NCI-H128 (cell line): ENCODE results near the gene C3orf52.
A peak's percentile ranks its signal among the peaks of the same experiment; 100 is the strongest.

Experiments
- DNase-seq: peaks from one replicate; lab custom pipeline; 2025; ENCODE audit not compliant: unreplicated experiment; lab: John Stamatoyannopoulos, UW

C3orf52 gene

DNA sequence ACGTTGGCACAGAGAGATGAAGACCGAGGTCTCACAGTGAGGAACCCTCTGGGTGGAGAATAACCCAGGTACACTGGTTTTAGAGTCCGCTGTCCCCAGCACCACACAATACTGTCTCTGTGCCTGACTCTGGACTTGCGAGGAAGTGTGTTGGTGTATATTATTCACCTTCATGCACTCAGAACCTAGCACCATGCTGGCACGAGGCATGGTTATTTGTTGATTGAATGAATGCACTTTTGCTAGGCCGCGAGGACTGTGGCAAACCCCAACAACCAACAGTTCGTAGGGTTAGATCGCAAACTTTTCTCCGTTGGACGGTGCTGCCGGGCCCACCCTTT lies 484 bp upstream of the C3orf52 start:
- no peak for DNase-seq

DNA sequence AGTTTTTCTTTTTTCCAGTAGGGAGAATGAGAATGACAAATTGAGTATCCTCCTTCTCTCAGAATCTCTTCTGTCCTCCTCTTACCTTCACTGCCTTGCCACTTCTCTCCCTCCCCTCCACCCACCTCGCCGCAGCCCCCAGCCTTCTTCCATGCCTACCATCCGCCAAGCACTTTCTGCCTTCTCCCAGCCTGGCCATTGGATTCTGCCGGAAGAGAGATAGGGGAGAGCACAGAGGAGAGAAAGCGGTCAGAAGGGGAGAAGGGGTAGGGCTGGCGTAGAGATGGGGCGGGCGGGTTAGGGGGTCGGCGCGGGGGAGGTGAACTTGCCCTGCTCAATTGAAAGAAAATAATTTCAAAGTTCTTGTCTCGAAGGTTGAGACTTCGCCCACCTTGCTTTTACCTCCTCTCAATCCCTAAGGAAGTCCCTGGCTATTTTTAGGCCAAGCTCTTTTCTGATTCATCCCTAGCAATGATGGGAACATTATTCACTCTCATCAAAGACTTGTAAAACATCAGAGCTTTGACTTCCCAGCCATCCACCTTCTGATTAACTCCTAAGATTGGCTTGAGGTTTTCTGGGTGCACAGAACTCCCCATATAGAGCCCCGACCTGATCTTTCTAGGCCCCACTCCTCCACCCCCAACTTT lies 811 bp downstream of the C3orf52 start:
- DNase-seq: no peak

GRCh38 chr3:112087746-112088145 lies 1.6 kb downstream of the C3orf52 start:
- no peak for DNase-seq

GRCh38 chr3:112088944-112089343 lies 2.8 kb downstream of the C3orf52 start:
- DNase-seq: no peak

DNA sequence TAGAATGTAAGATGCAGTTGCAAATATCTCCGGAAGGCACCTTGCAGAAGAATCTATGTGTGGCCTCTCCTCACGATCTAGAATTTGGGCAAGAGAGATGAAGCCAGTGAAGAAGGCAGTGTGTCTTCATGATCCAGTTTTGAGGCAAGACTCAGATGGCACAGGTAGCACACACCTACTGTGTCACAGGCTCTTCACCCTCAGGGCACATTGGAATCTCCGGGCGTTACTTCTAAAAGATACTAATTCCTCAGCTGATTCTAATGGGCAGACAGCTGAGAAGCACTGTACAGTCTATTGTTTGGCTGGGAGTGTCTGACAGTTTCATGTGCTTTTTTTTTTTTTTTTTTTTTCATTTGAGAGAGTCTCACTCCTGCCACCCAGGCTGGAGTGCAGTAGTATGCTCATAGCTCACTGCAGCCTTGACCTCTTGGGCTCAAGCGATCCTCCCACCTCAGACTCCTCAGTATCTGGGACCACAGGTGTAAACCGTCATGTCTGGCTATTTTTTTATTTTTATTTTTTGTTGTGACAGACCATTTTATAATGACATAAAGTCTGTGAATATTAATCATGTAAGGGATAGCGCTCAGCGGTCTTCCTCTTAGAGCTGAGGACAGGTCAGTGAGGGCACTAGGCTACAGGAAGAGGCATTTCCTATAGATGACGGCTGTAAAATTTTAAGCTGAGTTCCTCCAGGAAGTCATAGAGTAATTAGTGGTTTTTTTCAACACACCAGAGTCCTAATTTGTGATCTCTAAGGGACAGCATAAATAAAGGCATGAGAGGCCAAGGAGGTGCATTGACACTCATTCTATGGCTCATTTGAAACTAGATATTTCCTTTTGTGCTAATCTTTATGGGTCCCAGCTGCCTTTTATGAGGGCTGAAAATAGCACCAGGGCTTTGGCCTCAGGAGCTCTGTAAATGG lies 4.0 kb downstream of the C3orf52 start:
- DNase-seq: no peak

DNA sequence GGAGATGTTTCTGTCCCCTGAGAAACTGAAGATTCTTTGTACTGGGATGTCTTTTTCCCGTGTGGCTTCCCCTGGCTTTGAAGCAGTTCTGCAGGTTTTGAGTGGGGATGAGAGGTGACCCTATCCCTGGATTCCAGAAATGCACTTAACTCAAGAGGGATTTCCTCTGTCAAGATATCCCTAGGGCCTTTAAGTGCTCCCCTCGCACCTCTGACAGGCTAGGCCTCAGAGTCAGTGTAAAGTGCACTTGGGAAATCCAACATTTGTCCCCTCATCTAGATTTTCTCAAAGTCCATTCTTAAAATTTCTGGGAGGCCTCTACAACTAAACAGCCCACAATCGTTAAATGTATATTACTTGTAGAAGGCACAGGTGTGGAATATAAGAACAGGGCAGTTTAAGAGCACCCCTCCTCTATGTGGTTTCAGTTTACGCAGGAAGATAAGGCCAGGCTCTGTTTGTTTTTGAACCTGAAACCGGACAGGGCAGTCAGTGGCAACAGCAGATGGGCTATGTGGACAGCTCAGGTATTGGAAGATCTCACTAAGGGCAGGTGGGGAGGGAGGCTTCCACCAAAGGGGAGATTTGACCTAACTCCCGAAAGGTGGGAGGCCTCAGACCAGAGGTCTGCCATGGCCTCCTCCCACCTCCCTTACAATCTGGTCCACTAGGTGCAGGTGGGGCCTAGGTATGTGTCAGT lies 4.8 kb downstream of the C3orf52 start:
- DNase-seq: no peak

DNA sequence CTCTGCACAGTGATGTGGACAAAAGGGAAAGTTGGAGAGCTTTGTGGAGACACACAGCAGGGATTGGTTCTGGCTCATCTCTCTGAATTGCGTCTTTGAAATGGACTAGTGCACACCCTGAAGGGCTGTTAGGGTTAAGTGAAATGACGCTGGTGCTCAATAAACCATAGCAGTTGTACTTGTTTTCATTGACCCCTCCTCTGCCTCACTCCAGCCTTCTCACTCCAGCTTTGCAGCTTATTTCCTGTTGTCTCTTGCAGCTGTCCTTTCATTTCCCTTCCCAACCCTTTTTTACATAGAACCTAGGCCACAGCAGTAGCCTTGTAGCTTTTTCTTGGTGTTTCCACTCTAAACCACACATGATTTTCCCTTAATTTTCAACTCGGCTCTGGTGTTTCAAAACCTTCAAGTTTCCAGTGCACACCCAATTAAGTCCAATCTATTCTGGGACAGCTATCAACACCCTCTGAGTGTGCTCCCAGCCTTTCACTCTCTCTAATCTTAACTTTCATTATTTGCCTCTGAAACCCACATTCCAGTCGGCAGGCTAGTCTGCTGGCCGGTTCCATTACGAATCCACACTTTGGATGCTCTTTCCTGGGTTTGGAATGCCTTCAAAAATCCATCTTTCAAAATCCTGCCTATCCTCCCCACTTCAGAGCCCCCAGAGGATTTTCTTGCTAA lies 6.4 kb downstream of the C3orf52 start:
- DNase-seq: no peak

DNA sequence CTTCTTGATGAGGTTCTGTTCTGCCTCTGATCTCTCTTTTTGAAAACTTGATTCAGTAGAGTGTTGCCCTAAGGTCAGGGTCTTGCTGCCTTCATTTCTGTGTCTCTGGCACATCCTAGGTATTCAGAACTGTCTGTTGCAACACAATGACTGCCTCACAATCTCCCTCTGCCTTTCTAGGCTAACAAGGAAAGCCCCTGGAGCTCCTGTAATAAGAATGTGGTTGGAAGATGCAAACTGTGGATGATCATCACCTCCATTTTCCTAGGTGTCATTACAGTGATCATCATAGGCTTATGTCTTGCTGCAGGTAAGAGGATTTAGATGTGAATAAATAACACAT lies 7.0 kb downstream of the C3orf52 start:
- no peak for DNase-seq

DNA sequence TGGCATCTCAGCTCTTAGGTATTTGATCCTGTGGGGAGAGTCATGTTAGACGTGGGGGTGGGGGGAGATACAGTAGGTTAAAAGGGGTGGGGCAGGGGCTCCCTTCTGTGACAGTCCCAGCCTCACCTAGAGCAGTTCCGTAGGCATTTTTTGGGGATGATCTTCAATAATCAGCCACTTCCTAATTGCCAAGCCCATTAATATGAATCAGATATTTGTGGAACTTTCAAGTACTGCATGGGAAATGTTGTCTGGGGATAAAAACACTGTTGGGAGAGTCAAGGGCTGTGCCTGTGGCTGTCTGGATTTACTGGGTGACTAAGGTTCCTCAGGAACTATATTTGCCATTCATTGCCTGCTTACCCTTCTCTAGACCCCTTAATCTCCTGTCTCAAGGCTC lies 9.5 kb downstream of the C3orf52 start:
- DNase-seq: no peak

DNA sequence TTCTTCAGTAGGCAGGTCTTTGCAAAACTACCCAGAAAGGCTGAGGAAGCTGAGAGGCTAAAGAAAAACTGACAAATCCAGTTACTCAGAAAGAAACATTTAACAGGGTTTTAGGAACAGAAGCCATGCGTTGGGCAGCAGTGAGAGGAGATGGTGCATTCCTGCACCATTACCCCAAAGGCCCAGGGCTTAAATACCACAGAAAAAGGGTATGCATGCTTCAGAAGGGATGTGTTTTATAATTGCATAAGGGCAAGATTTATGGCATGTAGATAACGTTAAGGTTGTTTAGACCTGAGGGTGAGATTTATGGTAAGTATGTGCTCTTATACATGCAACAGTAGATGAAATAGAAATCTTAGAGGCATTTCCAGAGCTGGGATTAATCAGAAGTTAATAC lies 10.0 kb downstream of the C3orf52 start:
- DNase-seq: no peak

- DNase-seq: peak; percentile 54
Measured at GRCh38 chr3:112097378-112097777, 11.2 kb downstream of the C3orf52 start.

- no peak for DNase-seq
Measured at GRCh38 chr3:112101916-112102315, 15.7 kb downstream of the C3orf52 start.

GRCh38 chr3:112104774-112105173 lies 18.6 kb downstream of the C3orf52 start:
- no peak for DNase-seq

- DNase-seq: no peak
Measured at GRCh38 chr3:112109322-112109721, 23.1 kb downstream of the C3orf52 start.

- peak; percentile 67 for DNase-seq
Measured at GRCh38 chr3:112111785-112112402, 25.7 kb downstream of the C3orf52 start.

GRCh38 chr3:112114576-112115160 lies 28.5 kb downstream of the C3orf52 start:
- DNase-seq: no peak

DNA sequence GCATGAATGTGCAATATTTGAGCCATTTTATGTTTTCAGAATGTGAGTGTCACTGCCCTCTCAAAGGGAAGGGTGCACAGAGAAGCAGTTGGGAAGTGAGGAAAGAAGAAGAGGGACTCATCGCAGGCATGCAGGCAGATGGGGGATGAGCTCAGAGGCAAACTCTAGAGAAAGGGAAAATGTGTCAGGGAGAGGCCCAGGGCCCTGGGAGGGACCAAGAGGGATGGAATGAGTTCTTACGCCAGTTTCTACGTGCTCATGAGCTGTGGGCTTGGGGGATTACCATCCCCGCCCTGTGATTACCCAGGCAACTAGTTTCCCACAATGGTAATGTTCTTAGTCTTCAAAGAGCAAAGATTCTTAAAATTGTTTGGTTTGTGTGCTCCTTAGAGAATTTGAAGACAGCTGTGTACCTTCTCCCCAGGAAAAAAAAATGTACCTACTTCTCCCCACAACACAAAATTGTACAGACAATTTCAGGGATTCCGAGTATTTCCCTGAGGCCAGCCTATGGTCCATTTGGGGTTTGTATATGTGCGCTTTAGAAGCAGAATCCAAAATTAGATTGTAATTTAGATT lies 29.1 kb downstream of the C3orf52 start:
- DNase-seq: no peak

DNA sequence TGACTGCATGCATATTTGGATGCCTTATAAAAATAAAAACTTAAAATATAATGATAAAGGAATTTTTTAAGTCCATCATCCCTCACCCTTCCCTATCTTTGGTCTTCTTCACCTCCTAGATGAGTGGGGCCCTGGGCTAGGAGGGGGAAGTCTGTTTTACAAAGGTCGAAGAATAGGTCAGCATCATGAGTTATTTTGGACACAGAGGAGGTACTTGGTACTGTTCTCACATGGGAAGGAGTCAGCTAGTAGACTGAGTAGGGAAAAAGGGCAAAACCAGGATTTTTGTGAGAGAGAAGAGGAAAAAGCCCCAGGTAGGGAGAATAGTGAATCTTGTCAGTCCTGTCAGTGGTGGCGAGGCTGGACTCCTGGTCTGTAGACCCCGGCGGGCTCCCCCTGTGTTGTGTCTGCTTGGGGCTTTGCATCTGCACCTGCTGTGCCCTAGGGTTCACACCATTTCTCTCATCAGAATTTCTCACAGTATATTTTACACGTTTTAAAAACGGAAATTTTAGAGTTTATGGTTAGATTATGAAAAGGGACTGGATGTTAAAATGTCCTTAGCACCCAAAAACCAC lies 29.7 kb downstream of the C3orf52 start:
- DNase-seq: no peak

- DNase-seq: no peak
Measured at GRCh38 chr3:112116748-112117186, 30.6 kb downstream of the C3orf52 start.

GRCh38 chr3:112117415-112117814 lies 31.2 kb downstream of the C3orf52 start:
- no peak for DNase-seq
